Choroid plexus epithelial cell (primary cell): Measurements from ENCODE around the gene PPIP5K1.

Source experiments
- DNase-seq: peaks from one replicate; pipeline ENCODE4 v3.0.0-alpha.2; 2010; ENCODE audit warnings: low read depth
- H3K4me3 ChIP-seq: 2 replicates; pipeline ENCODE4 v1.5.1; 2011; ENCODE audit warnings: low read depth, mild to moderate bottlenecking, control low read depth, low read length, moderate library complexity
- CTCF ChIP-seq: conservative IDR thresholded peaks from 2 replicates; pipeline ENCODE4 v1.5.1; 2011; ENCODE audit warnings: low read depth, mild to moderate bottlenecking, control low read depth, inconsistent platforms, low read length, moderate library complexity

Gene PPIP5K1

GRCh38 chr15:43552986-43553385 lies 37.0 kb downstream of the PPIP5K1 start:
- no peak for TF ChIP-seq CTCF
- H3K4me3 ChIP-seq, result no peak overlapping the region
- no peak for DNase-seq

- DNase-seq, result no peak
- TF ChIP-seq CTCF, result no peak
- H3K4me3 ChIP-seq, result no peak overlapping the region
Measured at GRCh38 chr15:43552256-43552655, 37.8 kb downstream of the PPIP5K1 start.

GRCh38 chr15:43550527-43551363 lies 39.3 kb downstream of the PPIP5K1 start:
- peak; percentile 13 for DNase-seq
- TF ChIP-seq CTCF, result no peak
- no peak overlapping the region for H3K4me3 ChIP-seq

GRCh38 chr15:43547539-43547938 lies 42.5 kb downstream of the PPIP5K1 start:
- no peak for TF ChIP-seq CTCF
- no peak for DNase-seq
- H3K4me3 ChIP-seq, result no peak overlapping the region

- DNase-seq, result no peak
- TF ChIP-seq CTCF, result no peak
- no peak overlapping the region for H3K4me3 ChIP-seq
Measured at GRCh38 chr15:43545426-43545825, 44.6 kb downstream of the PPIP5K1 start.

GRCh38 chr15:43544266-43544665 lies 45.7 kb downstream of the PPIP5K1 start:
- no peak for TF ChIP-seq CTCF
- H3K4me3 ChIP-seq, result no peak overlapping the region
- no peak for DNase-seq

GRCh38 chr15:43541785-43542184 lies 48.2 kb downstream of the PPIP5K1 start:
- no peak overlapping the region for H3K4me3 ChIP-seq
- TF ChIP-seq CTCF, result no peak
- DNase-seq, result peak; percentile 26
